Measurements from ENCODE around the gene GRB10.

Gene GRB10

GRCh38 chr7:50714857-50715256 is 67.8 kb downstream of the GRB10 start:
- no peak for DNase-seq

GRCh38 chr7:50713123-50713965 is 69.4 kb downstream of the GRB10 start:
- no peak for DNase-seq

GRCh38 chr7:50712252-50713122 is 70.2 kb downstream of the GRB10 start:
- DNase-seq: peak; percentile 58 to 67

GRCh38 chr7:50711271-50712175 is 71.2 kb downstream of the GRB10 start:
- DNase-seq: no peak

GRCh38 chr7:50710441-50711154 is 72.1 kb downstream of the GRB10 start:
- no peak for DNase-seq

GRCh38 chr7:50709151-50709550 is 73.5 kb downstream of the GRB10 start:
- DNase-seq: peak in 1 of 2 experiments; percentile 34

- no peak for DNase-seq
Measured at GRCh38 chr7:50707236-50708006, 75.3 kb downstream of the GRB10 start.

- DNase-seq: no peak
Measured at GRCh38 chr7:50706469-50706937, 76.2 kb downstream of the GRB10 start.

GRCh38 chr7:50704844-50705243 is 77.9 kb downstream of the GRB10 start:
- no peak for DNase-seq

- DNase-seq: no peak
Measured at GRCh38 chr7:50703654-50704053, 79.0 kb downstream of the GRB10 start.

GRCh38 chr7:50699143-50699542 is 83.6 kb downstream of the GRB10 start:
- DNase-seq: no peak

GRCh38 chr7:50697748-50698147 is 84.9 kb downstream of the GRB10 start:
- no peak for DNase-seq

- DNase-seq: no peak
Measured at GRCh38 chr7:50696810-50697582, 85.7 kb downstream of the GRB10 start.

GRCh38 chr7:50695026-50695425 is 87.7 kb downstream of the GRB10 start:
- DNase-seq: no peak

GRCh38 chr7:50693455-50694130 is 89.1 kb downstream of the GRB10 start:
- DNase-seq: no peak

- DNase-seq: no peak
Measured at GRCh38 chr7:50690541-50691011, 92.1 kb downstream of the GRB10 start.

GRCh38 chr7:50688226-50688590 is 94.5 kb downstream of the GRB10 start:
- no peak for DNase-seq

GRCh38 chr7:50687575-50688225 is 95.0 kb downstream of the GRB10 start:
- DNase-seq: peak in 1 of 2 experiments; percentile 75

GRCh38 chr7:50687096-50687495 is 95.6 kb downstream of the GRB10 start:
- peak; percentile 23 to 79 for DNase-seq
